HG02938 (cell line): ENCODE data around the gene STARD8.
"Not testable (repeated sequence)": the region's sequence is repeated elsewhere in the genome, so short reads cannot be mapped to it uniquely, and the experiment has no call there.

Experiments
- ATAC-seq: cut with Tn5 transposase; IDR thresholded peaks from one replicate; pipeline ENCODE4 v1.9.1; 2021; ENCODE audit warnings: mild to moderate bottlenecking, moderate library complexity; ENCODE audit not compliant: unreplicated experiment

The STARD8 gene

GRCh38 chrX:68735266-68735665 lies 87.8 kb downstream of the STARD8 start:
- no peak for ATAC-seq

GRCh38 chrX:68741864-68742263 lies 94.4 kb downstream of the STARD8 start:
- not testable (repeated sequence) for ATAC-seq

GRCh38 chrX:68743754-68744153 lies 96.3 kb downstream of the STARD8 start:
- no peak for ATAC-seq

GRCh38 chrX:68746988-68747387 lies 99.5 kb downstream of the STARD8 start:
- ATAC-seq = no peak

GRCh38 chrX:68748030-68748429 lies 100.6 kb downstream of the STARD8 start:
- no peak for ATAC-seq

GRCh38 chrX:68749426-68749825 lies 102.0 kb downstream of the STARD8 start:
- no peak for ATAC-seq

- ATAC-seq = no peak
Observed at GRCh38 chrX:68750316-68750715, 102.8 kb downstream of the STARD8 start.

- no peak for ATAC-seq
Observed at GRCh38 chrX:68751372-68751771, 103.9 kb downstream of the STARD8 start.

- no peak for ATAC-seq
Observed at GRCh38 chrX:68753218-68753617, 105.8 kb downstream of the STARD8 start.

GRCh38 chrX:68754406-68754805 lies 106.9 kb downstream of the STARD8 start:
- no peak for ATAC-seq

GRCh38 chrX:68755616-68756125 lies 108.2 kb downstream of the STARD8 start:
- no peak for ATAC-seq

GRCh38 chrX:68757331-68757730 lies 109.9 kb downstream of the STARD8 start:
- ATAC-seq = no peak

GRCh38 chrX:68757731-68758130 lies 110.3 kb downstream of the STARD8 start:
- ATAC-seq = no peak

- no peak for ATAC-seq
Observed at GRCh38 chrX:68758671-68759070, 111.2 kb downstream of the STARD8 start.

GRCh38 chrX:68761086-68761485 lies 113.6 kb downstream of the STARD8 start:
- ATAC-seq = no peak

- no peak for ATAC-seq
Observed at GRCh38 chrX:68762766-68763165, 115.3 kb downstream of the STARD8 start.

- no peak for ATAC-seq
Observed at GRCh38 chrX:68763481-68763880, 116.0 kb downstream of the STARD8 start.
